ENCODE measurements around the gene FRAS1.
"Not testable (repeated sequence)": the region's sequence is repeated elsewhere in the genome, so short reads cannot be mapped to it uniquely, and the experiment has no call there.

The FRAS1 gene

GRCh38 chr4:78524009-78524408 lies 466.9 kb downstream of the FRAS1 start:
- no peak for DNase-seq

- DNase-seq: no peak
These were observed 468.4 kb downstream of the FRAS1 start for GRCh38 chr4:78525559-78525958.

GRCh38 chr4:78527103-78527502 lies 470.0 kb downstream of the FRAS1 start:
- DNase-seq: no peak

DNA sequence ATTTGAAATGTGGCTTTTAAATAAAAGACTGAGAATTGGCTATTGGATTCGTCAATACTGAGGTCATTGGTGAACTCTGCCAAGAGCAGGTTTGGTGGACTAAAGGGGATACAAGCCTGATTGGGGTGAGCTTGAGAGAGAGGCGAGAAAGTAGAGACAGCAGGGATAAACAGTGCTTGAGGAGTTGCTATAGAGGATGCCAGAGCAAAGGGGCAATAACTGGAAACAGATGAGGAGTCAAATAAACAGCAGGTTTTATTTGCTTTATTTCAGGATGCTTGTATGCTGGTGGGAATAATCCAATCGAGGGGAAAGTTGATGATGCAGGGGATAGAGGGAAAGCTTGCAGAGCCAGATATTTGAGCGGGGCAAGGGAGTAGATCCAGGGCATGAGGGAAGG lies 470.4 kb downstream of the FRAS1 start:
- no peak for DNase-seq

DNA sequence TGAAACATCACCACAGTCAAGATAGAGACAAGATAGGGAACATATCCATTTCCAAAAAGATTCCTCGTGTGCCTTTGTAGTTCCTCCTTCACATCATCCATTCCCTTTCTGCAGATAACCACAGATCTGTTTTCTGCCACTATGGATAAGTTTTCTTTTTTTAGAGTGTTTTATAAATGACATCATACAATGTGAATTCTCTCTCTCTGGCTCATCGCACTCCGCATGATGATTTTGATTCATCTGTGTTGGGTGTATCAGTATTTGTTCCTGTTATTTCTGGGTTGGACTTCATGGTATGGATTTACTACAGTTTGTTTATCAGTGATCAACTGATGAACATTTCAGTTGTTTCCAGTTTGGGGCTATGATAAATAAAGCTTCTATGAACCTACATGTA lies 471.2 kb downstream of the FRAS1 start:
- DNase-seq: no peak

- no peak for DNase-seq
These were observed 472.6 kb downstream of the FRAS1 start for GRCh38 chr4:78529569-78530209.

DNA sequence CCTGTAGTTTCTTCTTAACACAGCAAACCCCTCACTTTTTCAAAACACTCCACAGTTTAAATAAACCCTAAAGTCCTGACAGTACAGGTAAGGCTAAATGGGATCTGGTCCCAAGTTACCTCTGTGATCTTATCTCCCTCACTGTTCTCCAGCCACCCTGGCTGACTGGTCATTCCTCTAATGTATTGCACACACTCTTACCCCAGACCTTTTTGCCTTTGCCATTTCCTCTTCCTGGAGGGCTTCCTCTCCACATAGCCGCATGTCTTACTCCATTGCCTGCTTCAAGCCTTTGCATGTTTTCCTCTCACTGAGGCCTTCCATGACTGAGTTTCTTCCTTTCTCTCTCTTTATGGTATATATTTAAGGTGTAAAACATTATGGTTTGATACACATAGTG lies 474.9 kb downstream of the FRAS1 start:
- DNase-seq: no peak

DNA sequence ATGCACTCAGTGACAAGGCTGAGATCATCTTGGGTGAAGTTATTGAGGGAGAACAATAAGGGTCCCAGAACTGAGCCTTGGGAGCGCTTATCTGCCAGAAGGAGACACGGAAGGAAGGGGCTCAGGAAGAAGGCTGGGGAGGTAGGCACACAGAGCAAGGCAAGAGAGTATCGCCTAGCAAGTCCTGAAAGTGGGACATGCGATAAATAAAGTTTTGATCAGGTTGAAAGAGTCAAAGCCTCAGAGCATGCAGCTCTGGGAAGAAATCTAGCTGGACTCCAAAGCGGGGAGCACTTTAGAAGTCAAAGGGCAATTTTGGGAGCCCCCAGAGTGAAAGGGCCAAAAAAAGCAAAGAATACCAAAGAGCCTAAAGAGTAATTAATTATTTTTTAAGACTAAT lies 476.7 kb downstream of the FRAS1 start:
- no peak for DNase-seq

GRCh38 chr4:78534286-78534955 lies 477.3 kb downstream of the FRAS1 start:
- no peak for DNase-seq

- no peak for DNase-seq
These were observed 485.2 kb downstream of the FRAS1 start for GRCh38 chr4:78542373-78542772.

GRCh38 chr4:78543424-78544125 lies 486.5 kb downstream of the FRAS1 start:
- DNase-seq: no peak

- no peak for DNase-seq
These were observed 487.6 kb downstream of the FRAS1 start for GRCh38 chr4:78544678-78545077.

GRCh38 chr4:78545275-78546246 lies 488.4 kb downstream of the FRAS1 start:
- DNase-seq: no peak

DNA sequence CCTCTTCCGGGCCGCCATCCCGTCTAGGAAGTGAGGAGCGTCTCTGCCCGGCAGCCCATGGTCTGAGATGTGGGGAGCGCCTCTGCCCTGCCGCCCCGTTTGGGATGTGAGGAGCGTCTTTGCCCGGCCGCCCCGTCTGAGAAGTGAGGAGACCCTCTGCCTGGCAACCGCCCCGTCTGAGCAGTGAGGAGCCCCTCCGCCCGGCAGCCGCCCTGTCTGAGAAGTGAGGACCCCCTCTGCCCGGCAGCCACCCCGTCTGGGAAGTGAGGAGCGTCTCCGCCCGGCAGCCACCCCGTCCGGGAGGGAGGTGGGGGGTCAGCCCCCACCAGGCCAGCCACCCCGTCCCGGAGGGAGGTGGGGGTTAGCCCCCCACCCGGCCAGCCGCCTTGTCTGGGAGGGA lies 490.8 kb downstream of the FRAS1 start:
- DNase-seq: not testable (repeated sequence)

GRCh38 chr4:78548889-78549288 lies 491.8 kb downstream of the FRAS1 start:
- not testable (repeated sequence) for DNase-seq

GRCh38 chr4:78551420-78552351 lies 494.6 kb downstream of the FRAS1 start, which contains the start of gene ANXA3:
Gene ANXA3, plus strand, starts transcription at chr4:78551770. Its CDS starts 2,704 bp downstream, at chr4:78554474.
- no peak for DNase-seq

DNA sequence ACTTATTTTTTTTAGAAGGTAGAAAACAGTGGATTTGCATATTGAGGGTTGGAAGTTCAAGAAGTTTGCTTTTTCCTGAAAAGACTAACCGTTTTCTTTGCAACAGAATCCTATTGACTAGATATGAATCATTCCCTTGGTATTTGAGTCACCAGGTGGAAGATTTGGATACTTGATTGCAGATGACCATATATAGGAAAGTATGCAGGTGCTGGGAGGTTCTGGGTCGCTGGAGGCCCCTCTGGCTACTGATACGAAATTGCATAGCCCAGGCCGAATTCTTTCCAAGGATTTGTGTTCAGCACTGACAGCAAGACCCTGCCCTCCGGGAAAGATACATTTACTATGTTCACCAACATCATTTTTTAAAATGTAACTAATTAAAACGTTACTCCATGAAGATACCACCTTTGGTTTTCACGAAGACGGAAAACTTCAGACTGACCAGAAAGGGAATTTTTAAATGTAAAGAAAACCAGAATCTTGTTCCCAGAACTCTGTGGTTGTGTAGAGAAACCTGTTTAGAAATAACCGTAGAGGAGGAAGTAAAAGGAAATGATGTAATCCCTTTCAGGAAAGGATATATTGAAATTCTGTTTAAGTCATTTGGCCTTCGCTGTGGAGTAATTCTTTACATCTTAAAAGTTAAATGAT lies 495.4 kb downstream of the FRAS1 start:
- DNase-seq: no peak

DNA sequence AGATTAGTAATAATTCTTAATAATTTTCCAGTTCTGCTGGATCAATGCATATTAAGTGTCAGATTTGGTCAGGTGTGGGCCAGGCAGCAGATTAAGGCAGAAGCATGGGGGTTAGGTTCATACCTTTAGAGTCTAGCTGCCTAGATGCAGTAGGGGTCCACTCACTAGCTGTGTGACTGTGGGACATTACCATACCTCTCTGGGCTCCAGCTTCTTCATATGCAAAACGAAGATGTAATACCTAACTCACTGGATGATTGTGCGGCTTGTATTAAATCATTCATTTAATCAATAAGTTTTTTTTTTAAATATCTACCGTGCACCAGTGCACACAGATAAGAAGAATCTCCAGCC lies 495.9 kb downstream of the FRAS1 start:
- no peak for DNase-seq

DNA sequence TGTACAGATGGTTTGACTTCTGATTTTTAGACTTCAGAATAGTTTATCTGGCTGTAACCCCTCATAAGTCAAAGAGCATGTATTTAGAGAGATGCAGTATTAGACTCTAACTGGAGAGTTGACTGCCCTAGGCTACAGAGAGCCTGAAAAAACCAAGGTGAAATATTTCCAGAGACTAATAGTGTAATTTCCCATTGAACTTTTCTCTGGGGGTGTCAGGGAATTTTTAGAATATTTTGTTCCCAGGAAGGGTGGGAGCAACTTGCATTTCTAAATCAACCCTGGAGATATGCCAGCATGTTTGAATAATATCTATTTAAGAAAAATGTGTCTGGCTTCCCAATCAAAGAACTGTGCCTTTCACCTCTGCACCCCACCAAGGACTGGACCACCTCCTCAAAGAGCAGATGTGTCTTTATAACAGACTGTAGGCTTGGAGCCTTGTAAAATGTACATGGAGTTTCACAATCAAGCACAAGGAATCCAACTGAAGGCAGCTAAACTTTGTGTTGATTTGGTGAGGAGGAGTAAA lies 496.5 kb downstream of the FRAS1 start:
- no peak for DNase-seq

GRCh38 chr4:78556665-78557064 lies 499.5 kb downstream of the FRAS1 start:
- no peak for DNase-seq

DNA sequence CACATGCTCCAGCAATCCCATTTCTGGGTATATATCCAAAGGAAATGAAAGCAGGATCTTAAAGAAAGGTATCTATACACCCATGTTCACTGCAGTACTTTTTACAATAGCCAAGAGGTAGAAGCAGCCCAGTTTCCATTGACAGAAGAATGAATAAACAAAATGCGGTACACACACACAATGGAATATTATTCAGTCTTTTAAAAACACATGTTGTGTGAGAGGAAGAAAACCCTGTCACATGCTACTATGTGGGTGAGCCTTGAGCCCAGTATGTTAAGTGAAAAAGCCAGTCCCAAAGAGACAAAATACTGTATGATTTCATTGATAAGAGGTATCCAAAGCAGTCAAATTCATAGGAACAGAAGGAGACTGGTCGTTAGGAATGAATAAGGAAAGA lies 500.7 kb downstream of the FRAS1 start:
- no peak for DNase-seq

Data from NCI-H446 (cell line).